Measurements from ENCODE around the gene ADAMTS2. TPM values are rescaled to one million over a fixed set of nuclear protein-coding genes. Genes with fewer than 3 reads are reported as not detected.
A peak's percentile ranks its signal among the peaks of the same experiment; 100 is the strongest.

ADAMTS2 gene
- total RNA-seq, 4 donors from 2014 or later = 6.0 to 20.9 (median 13.5) TPM

- in situ Hi-C loops (cut with MboI; ENCODE audit: low pct_ligation_motif_present in 1 of 4, low pct_unique_long_range_greater_than_20kb in 1 of 4, low sequenced_read_pairs in 3 of 4) (no loop called here), intact Hi-C loops (cut with DNase I; ENCODE audit: low total_unique reads) (no loop called here)
- H3K36me3 ChIP-seq = no peaks in the 10 kb centered on the region
- H3K9me3 ChIP-seq = no peaks in the 10 kb centered on the region
- no peak overlapping the region for H3K4me3 ChIP-seq
- DNase-seq = no peak
- H3K27me3 ChIP-seq = no peaks in the 10 kb centered on the region
- H3K27ac ChIP-seq = no peak overlapping the region
- peaks cover 0 to 2% (median 0%) of the 10 kb centered on the region in 4 donors for H3K4me1 ChIP-seq
- TF ChIP-seq POLR2AphosphoS5 (IDR thresholded peaks at IDR 0.05) (no peak), CTCF (IDR thresholded peaks at IDR 0.05) (no peak), EP300 (IDR thresholded peaks at IDR 0.05; ENCODE audit: low read depth) (no peak), POLR2A (IDR thresholded peaks at IDR 0.05) (no peak)
- 39 to 88% methylated on average over 2 to 8 of the region's 8 CpGs for WGBS, 2 donors (ENCODE audit: low coverage in 1 of 2)
These were observed 106.7 kb downstream of the ADAMTS2 start for GRCh38 chr5:179238628-179238970.

- 88 to 100% methylated on average over 1 to 26 of the region's 26 CpGs for WGBS, 2 donors (ENCODE audit: low coverage in 1 of 2)
- intact Hi-C loops (cut with DNase I; ENCODE audit: low total_unique reads) (no loop called here), in situ Hi-C loops (cut with MboI; ENCODE audit: low pct_ligation_motif_present in 1 of 4, low pct_unique_long_range_greater_than_20kb in 1 of 4, low sequenced_read_pairs in 3 of 4) (no loop called here)
- Histone ChIP-seq H3K9me3 (no peaks in the 10 kb centered on the region), H3K4me1 (peaks cover 0 to 1% (median 0%) of the 10 kb centered on the region in 4 donors), H3K36me3 (no peaks in the 10 kb centered on the region), H3K27me3 (no peaks in the 10 kb centered on the region), H3K4me3 (no peak overlapping the region), H3K27ac (no peak overlapping the region)
- DNase-seq = peak; percentile 3
- TF ChIP-seq CTCF (IDR thresholded peaks at IDR 0.05) = no peak
- no peak for TF ChIP-seq POLR2A (IDR thresholded peaks at IDR 0.05)
- no peak for TF ChIP-seq POLR2AphosphoS5 (IDR thresholded peaks at IDR 0.05)
- TF ChIP-seq EP300 (IDR thresholded peaks at IDR 0.05; ENCODE audit: low read depth) = no peak
These were observed 107.3 kb downstream of the ADAMTS2 start for GRCh38 chr5:179237770-179238627.

GRCh38 chr5:179235416-179236400, 109.6 kb downstream of the ADAMTS2 start:
- in situ Hi-C loops (cut with MboI; ENCODE audit: low pct_ligation_motif_present in 1 of 4, low pct_unique_long_range_greater_than_20kb in 1 of 4, low sequenced_read_pairs in 3 of 4) (no loop called here), intact Hi-C loops (cut with DNase I; ENCODE audit: low total_unique reads) (no loop called here)
- Histone ChIP-seq H3K27ac (no peak overlapping the region), H3K9me3 (no peaks in the 10 kb centered on the region), H3K27me3 (no peaks in the 10 kb centered on the region), H3K4me1 (no peaks in the 10 kb centered on the region), H3K4me3 (no peak overlapping the region), H3K36me3 (no peaks in the 10 kb centered on the region)
- peak; percentile 1 for DNase-seq
- TF ChIP-seq CTCF (IDR thresholded peaks at IDR 0.05) (no peak), POLR2A (IDR thresholded peaks at IDR 0.05) (no peak), POLR2AphosphoS5 (IDR thresholded peaks at IDR 0.05) (no peak), EP300 (IDR thresholded peaks at IDR 0.05; ENCODE audit: low read depth) (no peak)
- WGBS, 2 donors (ENCODE audit: low coverage in 1 of 2) = 43 to 73% methylated on average over 3 to 8 of the region's 8 CpGs

- no peak for TF ChIP-seq POLR2A (IDR thresholded peaks at IDR 0.05)
- no peak for TF ChIP-seq POLR2AphosphoS5 (IDR thresholded peaks at IDR 0.05)
- peak; percentile 2 for DNase-seq
- no peaks in the 10 kb centered on the region for H3K36me3 ChIP-seq
- no peaks in the 10 kb centered on the region for H3K27me3 ChIP-seq
- intact Hi-C loops (cut with DNase I; ENCODE audit: low total_unique reads) = no loop called here
- WGBS, 2 donors (ENCODE audit: low coverage in 1 of 2) = 87 to 89% methylated on average over 3 to 12 of the region's 12 CpGs
- H3K4me3 ChIP-seq = no peak overlapping the region
- no peaks in the 10 kb centered on the region for H3K4me1 ChIP-seq
- H3K9me3 ChIP-seq = no peaks in the 10 kb centered on the region
- no peak overlapping the region for H3K27ac ChIP-seq
- in situ Hi-C loops (cut with MboI; ENCODE audit: low pct_ligation_motif_present in 1 of 4, low pct_unique_long_range_greater_than_20kb in 1 of 4, low sequenced_read_pairs in 3 of 4) = no loop called here
These were observed 110.6 kb downstream of the ADAMTS2 start for GRCh38 chr5:179234563-179235135.

Data from transverse colon (tissue), 4 donors.